ENCODE data around the gene RBP5. TPM values are rescaled to one million over a fixed set of nuclear protein-coding genes. Genes with fewer than 3 reads are reported as not detected.

The RBP5 gene
- total and polyA plus RNA-seq, 9 of the 15 experiments (the other 6 are each of a cell fraction or from before 2014, with no cell fraction given) = 8.6 to 22.5 (median 11.4) TPM

DNA sequence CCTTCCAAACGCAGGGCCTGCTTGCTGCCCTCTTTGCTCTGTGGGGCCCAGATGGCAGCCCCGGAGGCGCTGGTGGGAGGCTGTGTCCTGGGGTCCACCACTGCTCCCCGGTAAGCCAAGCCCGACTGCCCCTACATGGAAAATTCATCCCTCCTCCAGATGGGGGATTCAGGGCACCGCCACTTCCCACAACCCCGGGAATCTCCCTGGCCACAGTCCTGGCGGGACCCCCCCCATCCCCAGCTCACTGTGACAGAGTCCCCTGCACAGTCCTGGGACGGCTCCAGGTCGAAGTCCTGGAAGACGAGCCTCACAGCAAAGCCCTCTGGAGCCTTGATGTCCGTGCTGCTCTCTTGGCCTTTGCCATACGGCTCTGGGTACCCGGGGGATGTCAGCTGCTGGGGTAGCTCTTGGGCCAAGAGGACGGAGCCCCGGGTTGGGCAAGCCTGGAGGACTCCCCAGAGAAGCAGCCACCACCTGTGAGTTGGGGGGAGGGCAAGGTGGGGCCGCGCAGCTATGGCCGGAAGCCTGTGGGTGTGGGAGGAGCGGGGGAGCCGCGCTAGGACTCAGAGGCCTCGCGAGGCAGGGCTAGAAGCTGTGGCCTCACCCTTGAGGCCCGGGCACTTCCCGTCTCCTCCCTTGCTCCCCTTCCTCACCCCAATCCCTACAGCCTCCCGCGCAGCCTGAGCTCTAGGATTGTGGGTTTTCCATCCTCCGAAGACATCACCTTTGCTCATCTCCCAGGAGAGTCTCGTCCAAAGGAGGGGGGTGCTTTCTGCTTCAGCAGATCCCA lies 20.5 kb downstream of the RBP5 start:
- H3K9me3 ChIP-seq (replicated peaks; ENCODE audit: control insufficient read depth, insufficient read depth, low read depth, low read length) = peaks cover 3% of the 10 kb centered on the region
- intact Hi-C loops (cut with micrococcal nuclease) = loop anchor here (2.0 kb wide), 2 partner anchors 15 to 163 kb away; partner anchors contain the start of genes C12orf57 and C1R
- peak overlapping the region; percentile 97 for H3K27ac ChIP-seq (ENCODE audit: extremely low read depth, low read depth, low read length)
- no peaks in the 10 kb centered on the region for H3K27me3 ChIP-seq (ENCODE audit: control insufficient read depth in 2 of 2, insufficient read depth in 2 of 2, low read length in 2 of 2)
- peak overlapping the region; percentile 95 for H3K4me2 ChIP-seq (ENCODE audit: insufficient read depth, low read length)
- no peaks in the 10 kb centered on the region for H3K9me1 ChIP-seq (ENCODE audit: control insufficient read depth, insufficient read depth, low read length)
- peaks cover 25% of the 10 kb centered on the region; the same call in 2 of the 3 replicates for H3K36me3 ChIP-seq (ENCODE audit: control insufficient read depth, insufficient read depth, low read length)
- H3K79me2 ChIP-seq (ENCODE audit: control insufficient read depth, insufficient read depth, low read length) = peaks cover 41% of the 10 kb centered on the region
- FAIRE-seq (peak; percentile 84), DNase-seq (ENCODE audit: extremely low read depth in 1 of 4, low spot score in 3 of 4) (peak; percentile 78 to 90 (median 80)), ATAC-seq (peak; percentile 97)
- BruUV-seq (replicated peaks) = TSS peak; percentile 40
- POLR2A ChIA-PET = interaction anchor here (0.5 to 3.3 kb wide), 13 partner anchors 9 to 475 kb away, joined by 3 to 23 read pairs (median 4); partner anchors contain the start of genes C12orf57 and RNU7-1
- CTCF ChIA-PET (ENCODE audit: low intra/inter-chr PET ratio) = interaction anchor here (0.5 to 3.3 kb wide), 3 partner anchors 36 to 160 kb away, joined by 3 to 25 read pairs (median 4); partner anchors contain the start of gene C1S
- peak overlapping the region; percentile 85 for H2AFZ ChIP-seq (ENCODE audit: low read depth, low read length)
- H3K9ac ChIP-seq (ENCODE audit: insufficient read depth in 1 of 2, low read depth in 2 of 2, low read length in 2 of 2) = peak overlapping the region; percentile 87 to 91
- in situ Hi-C loops (cut with MboI) = no loop called here
- peaks cover 6 to 16% of the 10 kb centered on the region in 2 experiments for H3K4me1 ChIP-seq (replicated peaks in 1 of 2; ENCODE audit: control insufficient read depth in 2 of 2, insufficient read depth in 2 of 2, low read length in 2 of 2)
- peak overlapping the region; percentile 75 for H3K4me3 ChIP-seq
- H4K20me1 ChIP-seq (replicated peaks; ENCODE audit: control insufficient read depth, insufficient read depth, low read length) = no peaks in the 10 kb centered on the region
- 2% methylated on average over 13 of the region's 30 CpGs for WGBS (ENCODE audit: insufficient coverage, low coverage, missing lambda C conversion rate)
- TF ChIP-seq GABPA (tag; conservative IDR thresholded peaks at IDR 0.05; ENCODE audit: low read depth) (peak; percentile 72), HDAC6 (IDR thresholded peaks at IDR 0.05; ENCODE audit: low read depth, low read length) (no peak), CREB1 (IDR thresholded peaks at IDR 0.05) (0 out of 2 replicates have a peak, but pooled peaks have one; percentile 18), CREB1 (CRISPR knock-in tag; IDR thresholded peaks at IDR 0.05) (no peak), ZNF766 (CRISPR knock-in tag; conservative IDR thresholded peaks at IDR 0.05) (no peak), ZNF75A (CRISPR knock-in tag; IDR thresholded peaks at IDR 0.05) (no peak), ZNF830 (CRISPR knock-in tag; IDR thresholded peaks at IDR 0.05) (no peak), SAFB (IDR thresholded peaks at IDR 0.05; ENCODE audit: borderline replicate concordance, low read depth, low read length) (0 out of 2 replicates have a peak, but pooled peaks have one; percentile 23), NRF1 (conservative IDR thresholded peaks at IDR 0.05 in 1 of 2, IDR thresholded peaks at IDR 0.05 in 1 of 2) (peak; percentile 56 to 66), RBBP5 (IDR thresholded peaks at IDR 0.05; ENCODE audit: borderline replicate concordance, insufficient read depth, low read length, poor library complexity, severe bottlenecking) (peak; percentile 42), CBX3 (IDR thresholded peaks at IDR 0.05; ENCODE audit: borderline replicate concordance in 1 of 2, low read length in 2 of 2) (0 out of 3 replicates have a peak, but pooled peaks of 1 of the 2 experiments have one; percentile 43), E2F3 (CRISPR knock-in tag; IDR thresholded peaks at IDR 0.05) (0 out of 2 replicates have a peak, but pooled peaks have one; percentile 41), RNF2 (IDR thresholded peaks at IDR 0.05) (no peak; the same call in none of the 2 replicates), STAT5B (CRISPR knock-in tag; IDR thresholded peaks at IDR 0.05) (no peak), L3MBTL2 (IDR thresholded peaks at IDR 0.05) (peak; percentile 75)
- TF ChIP-seq, protein P1, sequence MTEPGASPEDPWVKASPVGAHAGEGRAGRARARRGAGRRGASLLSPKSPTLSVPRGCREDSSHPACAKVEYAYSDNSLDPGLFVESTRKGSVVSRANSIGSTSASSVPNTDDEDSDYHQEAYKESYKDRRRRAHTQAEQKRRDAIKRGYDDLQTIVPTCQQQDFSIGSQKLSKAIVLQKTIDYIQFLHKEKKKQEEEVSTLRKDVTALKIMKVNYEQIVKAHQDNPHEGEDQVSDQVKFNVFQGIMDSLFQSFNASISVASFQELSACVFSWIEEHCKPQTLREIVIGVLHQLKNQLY (CRISPR knock-in tag; conservative IDR thresholded peaks at IDR 0.05) = no peak
- TF ChIP-seq, protein P2, sequence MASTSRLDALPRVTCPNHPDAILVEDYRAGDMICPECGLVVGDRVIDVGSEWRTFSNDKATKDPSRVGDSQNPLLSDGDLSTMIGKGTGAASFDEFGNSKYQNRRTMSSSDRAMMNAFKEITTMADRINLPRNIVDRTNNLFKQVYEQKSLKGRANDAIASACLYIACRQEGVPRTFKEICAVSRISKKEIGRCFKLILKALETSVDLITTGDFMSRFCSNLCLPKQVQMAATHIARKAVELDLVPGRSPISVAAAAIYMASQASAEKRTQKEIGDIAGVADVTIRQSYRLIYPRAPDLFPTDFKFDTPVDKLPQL (IDR thresholded peaks at IDR 0.05; ENCODE audit: extremely low read depth, insufficient read length) = no peak
- TF ChIP-seq, protein P3, sequence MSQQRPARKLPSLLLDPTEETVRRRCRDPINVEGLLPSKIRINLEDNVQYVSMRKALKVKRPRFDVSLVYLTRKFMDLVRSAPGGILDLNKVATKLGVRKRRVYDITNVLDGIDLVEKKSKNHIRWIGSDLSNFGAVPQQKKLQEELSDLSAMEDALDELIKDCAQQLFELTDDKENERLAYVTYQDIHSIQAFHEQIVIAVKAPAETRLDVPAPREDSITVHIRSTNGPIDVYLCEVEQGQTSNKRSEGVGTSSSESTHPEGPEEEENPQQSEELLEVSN (IDR thresholded peaks at IDR 0.05; ENCODE audit: borderline replicate concordance in 1 of 2, extremely low read depth in 1 of 2, insufficient read depth in 1 of 2, insufficient read length in 1 of 2, low read depth in 1 of 2, low read length in 1 of 2, poor library complexity in 1 of 2, severe bottlenecking in 1 of 2) = peak in 1 of 2 experiments; percentile 51
